Sigmoid colon (tissue), 4 donors: ENCODE measurements around the gene KRT72.

ENCODE experiments used
- CTCF ChIP-seq, 4 experiments: fragments of 450-650 bp in 3 of 4; fragments of 200-600 bp in 1 of 4; IDR thresholded peaks; one replicate each; pipeline ENCODE4 v1.5.1; 2016 to 2019; ENCODE audit warnings: antibody characterized with exemption in 4 of 4, mild to moderate bottlenecking in 3 of 4, moderate library complexity in 2 of 4
- EP300 ChIP-seq, 4 donors: sonication (generic); formaldehyde crosslinking; IDR thresholded peaks; one replicate each; pipeline ENCODE4 v1.6.1; 2017; ENCODE audit warnings: antibody characterized with exemption in 4 of 4
- POLR2A ChIP-seq, 2 donors: fragments of 450-650 bp; IDR thresholded peaks; one replicate each; pipeline ENCODE4 v1.6.1; 2016; ENCODE audit warnings: antibody characterized with exemption in 2 of 2, mild to moderate bottlenecking in 2 of 2, moderate library complexity in 2 of 2

- no peak for TF ChIP-seq CTCF (IDR thresholded peaks at IDR 0.05)
- TF ChIP-seq POLR2A (IDR thresholded peaks at IDR 0.05) = no peak
- TF ChIP-seq EP300 (IDR thresholded peaks at IDR 0.05) = no peak
These were observed 788 bp downstream of the KRT72 start for GRCh38 chr12:52600475-52600874.
